Mucosa of rectum (tissue), 2 donors: ENCODE data around the gene TNC.

Source experiments
- H3K27ac ChIP-seq, 2 donors: one replicate each; pipeline ENCODE4 v1.7.0; 2013; ENCODE audit warnings: inconsistent platforms in 2 of 2, low read depth in 2 of 2, low read length in 2 of 2
- H3K27me3 ChIP-seq, 2 donors: one replicate each; pipeline ENCODE4 v1.7.0; 2013; ENCODE audit warnings: low read length in 2 of 2; ENCODE audit not compliant: control insufficient read depth in 2 of 2, insufficient read depth in 2 of 2
- H3K36me3 ChIP-seq, 2 donors: one replicate each; pipeline ENCODE4 v1.7.0; 2013; ENCODE audit warnings: low read length in 2 of 2; ENCODE audit not compliant: control insufficient read depth in 2 of 2, insufficient read depth in 2 of 2
- H3K4me1 ChIP-seq, 2 donors: one replicate each; pipeline ENCODE4 v1.7.0; 2013; ENCODE audit warnings: low read length in 2 of 2, mild to moderate bottlenecking in 1 of 2; ENCODE audit not compliant: control insufficient read depth in 2 of 2, insufficient read depth in 2 of 2
- H3K4me3 ChIP-seq, 2 donors: one replicate each; pipeline ENCODE4 v1.7.0; 2013; ENCODE audit warnings: low read length in 2 of 2
- H3K9ac ChIP-seq, 2 donors: one replicate each; pipeline ENCODE4 v1.7.0; 2013; ENCODE audit warnings: low read length in 2 of 2, low read depth in 1 of 2, mild to moderate bottlenecking in 1 of 2
- H3K9me3 ChIP-seq, 2 donors: one replicate each; pipeline ENCODE4 v1.7.0; 2013; ENCODE audit warnings: low read length in 2 of 2; ENCODE audit not compliant: control insufficient read depth in 2 of 2
- donor health status: healthy.
- donor health status: Normal muscosa, but diverticular disease.

Gene TNC

DNA sequence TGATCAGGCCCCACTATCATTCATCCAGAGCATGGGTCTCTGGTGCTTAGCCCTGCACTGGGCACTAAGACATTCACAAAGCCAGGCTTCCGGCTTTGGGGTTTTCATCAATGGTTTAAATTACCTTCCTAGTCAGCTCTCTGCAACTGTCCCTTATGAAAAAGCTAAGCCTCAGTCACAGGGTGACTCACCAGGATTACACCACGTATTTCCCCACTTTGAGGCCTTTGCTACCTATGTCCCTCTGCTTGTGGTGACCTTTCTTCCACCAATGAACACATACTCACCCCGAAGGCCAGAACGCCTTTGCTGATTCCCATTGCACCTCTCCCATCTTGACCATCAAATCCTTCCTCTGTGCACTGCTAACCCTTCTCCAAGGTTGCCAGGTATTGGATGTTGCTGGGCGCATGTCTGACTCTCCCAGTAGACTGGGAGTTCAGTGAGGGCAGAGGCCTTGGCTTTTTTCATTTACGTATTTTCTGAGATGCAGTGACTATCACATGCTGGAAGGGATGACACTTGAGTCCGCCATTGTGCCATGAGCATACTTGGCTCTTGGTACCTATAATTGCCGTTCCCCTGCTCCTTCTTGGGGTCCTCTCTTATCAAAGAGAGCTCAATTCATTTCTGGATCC, 128.9 kb downstream of the TNC start:
- Histone ChIP-seq H3K4me3 (no peak overlapping the region), H3K9me3 (no peaks in the 10 kb centered on the region), H3K27ac (no peak overlapping the region), H3K4me1 (no peaks in the 10 kb centered on the region), H3K36me3 (no peaks in the 10 kb centered on the region), H3K27me3 (peaks cover 0 to 2% of the 10 kb centered on the region in 2 donors), H3K9ac (no peak overlapping the region)

DNA sequence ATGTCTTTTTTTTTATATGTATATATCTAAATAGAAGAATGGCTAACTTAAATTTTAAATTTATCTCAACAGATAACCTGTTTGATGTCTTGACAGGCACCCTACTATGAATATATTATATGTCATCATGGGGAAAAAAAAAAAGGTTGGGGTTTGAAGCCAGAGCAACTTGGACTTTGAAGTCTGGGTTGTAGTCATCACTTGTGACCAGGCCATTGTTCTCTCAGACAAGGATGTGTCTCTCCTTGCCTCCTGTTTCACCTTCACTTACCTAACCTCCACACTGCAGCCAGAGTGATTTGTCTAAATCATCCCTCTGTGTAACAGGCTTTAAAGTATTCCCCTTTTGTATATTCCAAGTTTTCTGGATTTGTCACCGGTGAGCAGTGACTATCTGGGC, 130.8 kb downstream of the TNC start:
- Histone ChIP-seq H3K27me3 (no peaks in the 10 kb centered on the region), H3K4me1 (no peaks in the 10 kb centered on the region), H3K9me3 (no peaks in the 10 kb centered on the region), H3K4me3 (no peak overlapping the region), H3K36me3 (no peaks in the 10 kb centered on the region), H3K9ac (no peak overlapping the region), H3K27ac (no peak overlapping the region)

DNA sequence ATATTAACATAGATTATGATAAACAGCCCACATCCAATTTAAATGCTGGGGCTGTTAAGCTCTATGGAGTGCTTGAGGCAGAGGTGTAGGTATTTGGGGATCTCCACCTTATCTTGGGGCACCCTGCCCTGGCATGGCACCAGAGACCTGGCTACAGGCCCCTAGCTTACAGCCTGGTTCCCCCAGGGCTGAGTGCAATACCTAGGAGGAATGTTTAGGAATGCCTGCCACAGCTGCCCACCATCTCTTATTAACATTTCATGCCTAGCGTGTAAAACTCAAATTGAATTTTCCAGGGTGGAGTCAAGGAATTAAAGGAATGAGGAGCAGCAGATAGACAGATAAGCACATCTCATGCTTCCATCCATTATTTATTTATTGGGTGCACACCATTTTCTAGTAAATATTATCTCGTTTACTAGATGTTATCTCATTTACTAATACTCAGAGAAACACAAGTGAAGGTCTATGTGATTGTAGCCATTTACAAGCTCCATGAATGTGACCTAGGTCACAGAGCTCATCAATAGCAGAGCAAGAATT, 131.9 kb downstream of the TNC start:
- no peaks in the 10 kb centered on the region for H3K27me3 ChIP-seq
- no peak overlapping the region for H3K9ac ChIP-seq
- H3K36me3 ChIP-seq, result no peaks in the 10 kb centered on the region
- H3K9me3 ChIP-seq, result no peaks in the 10 kb centered on the region
- no peak overlapping the region for H3K4me3 ChIP-seq
- H3K27ac ChIP-seq, result no peak overlapping the region
- no peaks in the 10 kb centered on the region for H3K4me1 ChIP-seq

DNA sequence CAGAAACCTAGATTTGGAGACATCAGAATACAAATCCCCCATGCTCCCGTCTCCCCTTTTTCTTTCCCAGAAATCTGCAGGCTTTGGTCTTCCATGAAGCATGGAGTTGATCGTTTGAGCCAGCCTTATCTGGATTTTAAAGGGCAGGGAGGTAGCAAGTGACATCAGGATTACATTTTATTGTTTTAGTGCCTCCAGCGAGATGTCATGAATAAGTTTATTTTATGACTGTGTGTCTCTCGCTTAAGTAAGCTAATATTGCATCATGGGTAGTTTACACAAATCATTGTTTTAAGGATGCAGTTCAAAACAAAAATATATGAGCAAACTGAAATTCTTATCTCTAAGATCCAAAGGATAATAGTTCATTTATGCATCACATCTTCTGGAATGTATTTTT, 136.9 kb downstream of the TNC start:
- H3K36me3 ChIP-seq, result no peaks in the 10 kb centered on the region
- no peaks in the 10 kb centered on the region for H3K9me3 ChIP-seq
- H3K27me3 ChIP-seq, result no peaks in the 10 kb centered on the region
- peaks cover 0 to 3% of the 10 kb centered on the region in 2 donors for H3K4me1 ChIP-seq
- H3K27ac ChIP-seq, result no peak overlapping the region
- H3K9ac ChIP-seq, result no peak overlapping the region
- H3K4me3 ChIP-seq, result no peak overlapping the region

DNA sequence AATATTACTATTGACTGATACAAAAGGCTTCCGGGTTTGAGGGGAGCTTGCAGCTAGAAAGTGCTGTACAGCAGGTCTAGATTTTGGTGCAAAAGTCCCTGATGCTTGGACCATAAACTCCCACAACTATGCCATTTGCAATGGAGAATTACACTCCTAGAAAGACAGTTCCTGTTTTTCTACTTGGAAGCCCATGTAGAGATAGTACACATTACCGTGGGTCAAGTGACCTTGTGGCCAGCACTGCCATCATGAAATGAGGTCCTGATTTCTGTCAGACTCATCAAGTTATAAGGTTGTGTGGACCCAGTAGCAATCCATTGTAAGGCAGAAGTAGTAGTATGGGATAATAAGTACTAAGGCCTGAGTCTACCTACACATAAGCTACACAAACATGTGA, 144.7 kb downstream of the TNC start:
- no peaks in the 10 kb centered on the region for H3K9me3 ChIP-seq
- no peaks in the 10 kb centered on the region for H3K4me1 ChIP-seq
- H3K4me3 ChIP-seq, result no peak overlapping the region
- H3K27me3 ChIP-seq, result peaks cover 0 to 3% of the 10 kb centered on the region in 2 donors
- no peaks in the 10 kb centered on the region for H3K36me3 ChIP-seq
- no peak overlapping the region for H3K9ac ChIP-seq
- H3K27ac ChIP-seq, result no peak overlapping the region

DNA sequence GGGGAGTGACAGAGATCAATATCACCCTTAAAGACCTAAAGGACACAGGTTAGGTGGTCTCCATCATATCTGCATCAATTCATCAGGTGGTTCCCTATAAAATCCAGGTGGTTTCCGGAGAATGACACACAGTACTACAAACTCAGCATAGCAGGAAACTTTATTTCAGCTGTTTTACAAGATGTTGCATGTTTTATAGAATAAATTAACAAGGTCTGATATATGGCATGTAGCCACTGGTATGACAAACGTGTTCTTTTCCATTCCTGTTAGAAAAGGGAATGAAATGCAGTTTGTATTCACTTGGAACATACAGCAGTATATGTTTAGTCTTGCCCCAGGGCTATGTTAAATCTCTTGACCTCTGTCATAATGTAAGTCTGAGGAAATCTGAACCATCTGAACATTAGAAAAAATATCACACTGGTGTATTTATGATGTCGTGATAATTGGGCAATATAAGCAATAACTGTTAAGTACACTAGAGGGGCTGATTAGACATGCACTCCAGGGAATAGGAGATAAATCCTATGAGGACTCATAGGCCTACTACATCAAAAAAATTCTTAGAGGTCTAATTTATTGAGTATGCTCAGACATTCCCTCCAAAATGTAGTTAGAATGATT, 145.3 kb downstream of the TNC start:
- Histone ChIP-seq H3K4me3 (no peak overlapping the region), H3K27me3 (peaks cover 0 to 3% of the 10 kb centered on the region in 2 donors), H3K4me1 (no peaks in the 10 kb centered on the region), H3K36me3 (no peaks in the 10 kb centered on the region), H3K27ac (no peak overlapping the region), H3K9me3 (no peaks in the 10 kb centered on the region), H3K9ac (no peak overlapping the region)
